Hematopoietic multipotent progenitor cell treated with erythropoietin and hydrocortisone succinate and interleukin-3 and kit ligand, for 4 days (in vitro differentiated cells): Measurements from ENCODE around the gene ERMAP.

ENCODE experiments used
- DNase-seq: peaks from one replicate; pipeline ENCODE4 v3.0.0-alpha.2; 2015

ERMAP gene, protein sequence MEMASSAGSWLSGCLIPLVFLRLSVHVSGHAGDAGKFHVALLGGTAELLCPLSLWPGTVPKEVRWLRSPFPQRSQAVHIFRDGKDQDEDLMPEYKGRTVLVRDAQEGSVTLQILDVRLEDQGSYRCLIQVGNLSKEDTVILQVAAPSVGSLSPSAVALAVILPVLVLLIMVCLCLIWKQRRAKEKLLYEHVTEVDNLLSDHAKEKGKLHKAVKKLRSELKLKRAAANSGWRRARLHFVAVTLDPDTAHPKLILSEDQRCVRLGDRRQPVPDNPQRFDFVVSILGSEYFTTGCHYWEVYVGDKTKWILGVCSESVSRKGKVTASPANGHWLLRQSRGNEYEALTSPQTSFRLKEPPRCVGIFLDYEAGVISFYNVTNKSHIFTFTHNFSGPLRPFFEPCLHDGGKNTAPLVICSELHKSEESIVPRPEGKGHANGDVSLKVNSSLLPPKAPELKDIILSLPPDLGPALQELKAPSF

GRCh38 chr1:42816585-42817439, at the start of gene ERMAP, which contains the start of gene SVBP:
Gene ERMAP, plus strand, starts transcription at chr1:42817122. Its CDS starts 13,327 bp downstream, at chr1:42830449.
Gene SVBP, minus strand, starts transcription at chr1:42817397. Its CDS starts 853 bp downstream, at chr1:42816544.
- peak; percentile 94 for DNase-seq

GRCh38 chr1:42767510-42768000, 49.4 kb upstream of the ERMAP start:
- peak; percentile 65 for DNase-seq

- DNase-seq: peak; percentile 35
Observed at GRCh38 chr1:42768172-42768571, 48.8 kb upstream of the ERMAP start.

DNA sequence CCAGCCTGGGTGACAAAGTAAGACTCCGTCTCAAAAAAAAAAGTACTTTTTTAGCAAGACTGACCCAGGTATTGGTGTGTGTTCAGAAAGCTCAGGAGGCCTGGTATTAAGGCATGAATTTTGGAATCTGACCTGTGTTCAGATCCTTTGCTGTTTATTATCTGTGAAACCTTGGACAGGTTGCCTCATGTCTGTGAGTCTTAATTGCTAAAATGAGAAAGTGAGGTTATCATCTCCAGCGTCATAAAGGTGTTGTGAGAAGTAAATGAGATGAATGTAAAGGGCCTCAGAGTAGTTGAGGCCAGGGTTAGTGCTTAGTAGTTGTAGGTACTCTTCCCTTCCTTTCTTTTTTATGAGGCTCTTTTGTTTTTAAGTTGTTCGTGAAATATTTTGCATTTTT, 47.1 kb upstream of the ERMAP start:
- DNase-seq: no peak

DNA sequence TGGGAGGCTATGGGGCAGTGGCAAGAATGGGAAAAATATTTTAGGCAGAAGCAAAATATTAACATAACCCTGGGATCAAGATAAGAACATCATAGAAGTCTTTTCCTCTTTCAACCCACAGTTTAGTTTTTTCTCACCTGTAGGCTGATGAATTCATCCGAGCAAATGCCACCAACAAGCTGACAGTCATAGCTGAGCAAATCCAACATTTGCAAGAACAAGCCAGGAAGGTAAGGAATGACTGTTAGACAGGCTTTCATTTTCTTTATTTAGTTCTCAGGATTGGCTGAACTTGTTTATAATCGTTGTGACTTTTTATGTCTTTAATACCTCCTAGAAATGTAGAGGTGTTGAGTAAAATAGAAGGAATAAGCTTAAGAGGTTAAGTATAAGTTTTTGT, 43.5 kb upstream of the ERMAP start:
- no peak for DNase-seq

DNA sequence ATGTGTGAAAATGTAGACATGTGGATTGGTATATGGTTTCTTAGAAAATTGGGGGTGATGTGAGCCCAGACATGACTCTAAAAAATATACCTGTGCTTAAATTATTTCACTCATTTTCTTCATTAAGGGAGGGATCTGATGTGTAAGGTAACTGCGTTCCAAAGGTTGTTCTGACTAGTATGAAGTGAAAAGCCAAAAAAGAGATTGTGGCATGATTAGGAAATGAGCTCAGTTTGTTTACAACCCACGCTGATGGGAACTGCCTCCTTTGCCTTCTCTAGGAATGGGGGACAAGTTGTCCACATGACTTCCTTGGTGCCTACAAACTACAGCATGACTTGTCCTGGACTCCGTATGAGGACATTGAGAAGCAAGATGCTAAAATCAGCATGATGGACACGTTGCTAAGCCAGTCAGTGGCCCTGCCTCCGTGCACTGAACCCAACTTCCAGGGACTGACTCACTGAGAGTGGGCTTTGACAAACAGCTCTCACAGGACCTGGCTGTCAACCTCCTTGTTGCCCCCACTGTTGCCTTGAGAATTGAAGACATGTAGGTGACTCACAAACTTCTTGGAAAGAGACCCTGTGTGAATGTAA, 41.9 kb upstream of the ERMAP start:
- DNase-seq: no peak

DNA sequence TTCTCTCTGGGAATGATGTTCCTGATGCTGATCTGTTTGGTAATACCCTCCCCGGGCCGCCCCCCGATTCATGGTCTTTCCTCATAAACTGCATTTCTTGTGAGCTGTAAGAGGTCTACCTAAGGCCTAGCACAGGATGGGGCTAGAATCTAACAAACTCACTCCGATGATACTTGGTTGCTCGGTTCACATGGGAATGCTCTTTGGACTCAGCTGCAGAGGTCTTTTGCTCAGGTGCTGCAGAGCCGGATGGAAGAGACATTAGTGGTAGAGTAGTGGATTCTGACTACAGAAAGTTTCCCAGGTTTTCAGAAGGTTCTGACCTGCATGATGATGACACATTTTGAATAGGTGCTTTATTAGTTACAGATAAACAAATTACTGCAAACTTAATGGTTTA, 40.4 kb upstream of the ERMAP start:
- DNase-seq: no peak

GRCh38 chr1:42777852-42778251, 39.1 kb upstream of the ERMAP start:
- DNase-seq: peak; percentile 76

GRCh38 chr1:42779725-42780124, 37.2 kb upstream of the ERMAP start:
- no peak for DNase-seq

DNA sequence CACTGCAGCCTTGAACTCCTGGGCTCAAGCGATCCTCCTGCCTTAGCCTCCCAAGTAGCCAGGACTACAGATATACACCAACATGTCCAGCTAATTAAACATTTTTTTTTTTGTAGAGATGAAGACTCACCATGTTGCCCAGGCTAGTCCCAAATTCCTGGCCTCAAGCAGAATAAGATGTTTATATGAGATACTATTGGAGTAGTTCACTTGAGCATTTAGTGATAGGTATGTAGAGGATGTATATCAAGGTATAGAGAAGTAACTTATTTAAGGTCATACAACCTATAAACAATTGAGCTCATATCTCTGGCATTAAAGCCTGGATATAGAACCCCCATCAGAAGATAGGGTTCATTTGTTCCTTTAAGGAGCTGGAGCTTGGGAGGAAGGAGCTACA, 36.7 kb upstream of the ERMAP start:
- no peak for DNase-seq

GRCh38 chr1:42783092-42783491, 33.8 kb upstream of the ERMAP start:
- DNase-seq: no peak

GRCh38 chr1:42784547-42784945, 32.4 kb upstream of the ERMAP start:
- no peak for DNase-seq

GRCh38 chr1:42784946-42785693, 31.8 kb upstream of the ERMAP start, which contains the start of gene TMEM269:
Gene TMEM269, plus strand, starts transcription at chr1:42784991. Its CDS starts 4,903 bp downstream, at chr1:42789894.
- peak; percentile 50 for DNase-seq

DNA sequence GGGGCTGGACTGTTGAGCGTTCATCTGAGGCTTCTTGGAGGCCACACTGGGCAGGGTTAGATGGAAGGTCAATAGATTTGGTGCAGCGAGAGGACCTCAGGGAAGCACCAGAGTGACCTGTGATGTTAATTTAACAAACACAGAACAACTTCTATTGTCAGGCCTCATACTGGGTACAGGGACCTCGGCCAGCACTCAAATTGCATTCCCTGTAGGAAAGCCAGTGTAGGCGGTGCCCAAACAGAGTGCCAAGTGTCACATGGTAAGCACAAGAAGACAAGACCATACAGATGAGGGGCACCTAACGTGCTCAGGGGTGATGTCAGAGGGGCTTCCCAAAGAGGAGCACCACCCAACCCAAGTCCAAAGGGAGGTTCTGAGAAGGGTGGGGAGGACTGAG, 30.8 kb upstream of the ERMAP start:
- no peak for DNase-seq

- no peak for DNase-seq
Observed at GRCh38 chr1:42788021-42788420, 28.9 kb upstream of the ERMAP start.

DNA sequence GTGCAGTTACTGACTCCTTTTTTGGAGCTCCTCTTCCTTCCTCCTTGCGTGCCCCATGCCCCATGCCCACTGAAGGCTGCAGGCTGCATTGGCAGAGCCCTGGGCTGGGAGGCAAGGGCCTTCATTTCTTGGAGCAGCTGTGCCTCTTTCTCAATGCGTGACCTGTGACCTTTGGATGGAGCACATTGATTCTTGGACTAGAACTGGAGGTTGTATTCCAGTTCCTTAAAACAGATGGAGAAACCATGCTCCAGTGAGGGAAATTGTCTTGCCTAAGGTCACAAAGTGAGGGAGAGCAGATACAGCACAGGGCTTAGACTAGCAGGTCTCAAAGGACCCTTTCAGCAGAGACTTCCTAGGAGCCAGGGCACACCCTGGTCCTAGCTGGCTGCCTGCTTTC, 23.1 kb upstream of the ERMAP start:
- no peak for DNase-seq

GRCh38 chr1:42797414-42797813, 19.5 kb upstream of the ERMAP start:
- DNase-seq: no peak

GRCh38 chr1:42797979-42798378, 18.9 kb upstream of the ERMAP start:
- no peak for DNase-seq

- DNase-seq: no peak
Observed at GRCh38 chr1:42801832-42802473, 15.0 kb upstream of the ERMAP start.

- no peak for DNase-seq
Observed at GRCh38 chr1:42806171-42806570, 10.8 kb upstream of the ERMAP start.

DNA sequence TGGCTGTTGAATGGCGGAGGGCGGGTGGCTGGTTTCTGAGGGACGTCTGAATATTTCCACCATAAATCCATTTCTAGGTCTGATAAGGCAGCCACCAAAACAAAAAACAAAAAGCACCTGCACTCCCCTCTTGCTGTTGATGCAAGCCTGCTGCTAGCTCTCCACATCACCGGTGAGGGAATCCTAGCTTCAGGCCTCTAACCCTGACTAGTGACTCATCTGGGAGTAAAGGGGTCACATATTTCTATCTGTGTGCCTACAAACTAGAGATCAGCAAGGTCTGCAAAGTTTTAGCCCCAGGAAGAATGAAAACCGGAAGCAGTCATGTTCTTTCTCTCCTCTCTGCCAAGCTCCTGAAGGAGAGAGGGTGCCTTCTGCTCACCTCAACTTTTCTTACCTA, 10.3 kb upstream of the ERMAP start:
- DNase-seq: no peak
